Activated T-helper 2 cell treated with anti-CD3 and anti-CD28 coated beads, Interferon-gamma antibody, Interleukin-2, Interleukin-4, amounts not matched to agents 10 μg/mL and 5 μg/mL and 100 μg/mL, durations not matched to agents 14 hours and 24 hours and 36 hours (primary cell): ENCODE results near the gene UBQLN1. TPM values are rescaled to one million over a fixed set of nuclear protein-coding genes. Genes with fewer than 3 reads are reported as not detected.

Experiments
- DNase-seq: peaks from one replicate; pipeline ENCODE4 v3.0.0; 2021; ENCODE audit warnings: low spot score
- H3K27ac Mint-ChIP-seq: one replicate; pipeline ENCODE4 v1.8.0; 2021; ENCODE audit warnings: mixed read lengths
- H3K27me3 Mint-ChIP-seq: one replicate; pipeline ENCODE4 v1.8.0; 2021; ENCODE audit warnings: low read depth, mixed read lengths
- H3K36me3 Mint-ChIP-seq: one replicate; pipeline ENCODE4 v1.8.0; 2021; ENCODE audit warnings: low read depth, mixed read lengths
- H3K4me1 Mint-ChIP-seq: one replicate; pipeline ENCODE4 v1.8.0; 2021; ENCODE audit warnings: low read depth, mixed read lengths
- H3K4me3 Mint-ChIP-seq: one replicate; pipeline ENCODE4 v1.8.0; 2021; ENCODE audit warnings: low read depth, mild to moderate bottlenecking, moderate library complexity, mixed read lengths
- H3K9me3 Mint-ChIP-seq: one replicate; pipeline ENCODE4 v1.8.0; 2021; ENCODE audit warnings: mixed read lengths
- intact Hi-C: fragments of 100-400 bp; cut with micrococcal nuclease; formaldehyde crosslinking; loops from one replicate; pipeline ENCODE4 v1.15.1; 2023
- total RNA-seq: library from RNA; stranded (reverse); gene quantifications from 2 replicates; pipeline ENCODE4 v1.2.3, GENCODE V29; 2022

Gene UBQLN1
- total RNA-seq, 1 donor from 2014 or later: 140 TPM

DNA sequence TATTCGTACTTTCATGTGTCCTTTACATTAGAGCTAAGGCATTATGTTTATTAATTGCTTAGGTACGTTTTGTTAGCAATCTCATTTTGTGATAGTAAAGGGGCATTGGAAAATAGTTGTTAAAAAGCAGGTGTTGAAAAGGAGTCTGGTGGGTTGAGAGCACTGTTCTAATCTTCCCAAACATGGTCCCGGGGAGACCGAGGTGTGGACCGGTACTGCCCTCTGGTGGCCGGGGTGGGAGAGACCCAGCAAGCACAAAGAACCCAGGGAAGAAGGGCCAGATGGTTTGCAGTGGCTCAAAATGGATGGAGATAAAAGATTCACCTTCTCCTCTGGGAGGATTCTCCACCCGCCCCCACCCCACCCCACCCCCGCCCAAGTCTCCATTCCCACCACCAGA, 58.7 kb downstream of the UBQLN1 start:
- peak; percentile 48 for DNase-seq
- Mint-ChIP-seq H3K9me3 (no peaks in the 10 kb centered on the region), H3K4me1 (no peaks in the 10 kb centered on the region), H3K36me3 (peaks cover 36% of the 10 kb centered on the region), H3K4me3 (no peak overlapping the region), H3K27me3 (no peaks in the 10 kb centered on the region), H3K27ac (no peak overlapping the region)
- intact Hi-C loops: loop anchor here (1.0 kb wide), 1 partner anchor 29 kb away; no protein-coding TSS in a partner anchor

DNA sequence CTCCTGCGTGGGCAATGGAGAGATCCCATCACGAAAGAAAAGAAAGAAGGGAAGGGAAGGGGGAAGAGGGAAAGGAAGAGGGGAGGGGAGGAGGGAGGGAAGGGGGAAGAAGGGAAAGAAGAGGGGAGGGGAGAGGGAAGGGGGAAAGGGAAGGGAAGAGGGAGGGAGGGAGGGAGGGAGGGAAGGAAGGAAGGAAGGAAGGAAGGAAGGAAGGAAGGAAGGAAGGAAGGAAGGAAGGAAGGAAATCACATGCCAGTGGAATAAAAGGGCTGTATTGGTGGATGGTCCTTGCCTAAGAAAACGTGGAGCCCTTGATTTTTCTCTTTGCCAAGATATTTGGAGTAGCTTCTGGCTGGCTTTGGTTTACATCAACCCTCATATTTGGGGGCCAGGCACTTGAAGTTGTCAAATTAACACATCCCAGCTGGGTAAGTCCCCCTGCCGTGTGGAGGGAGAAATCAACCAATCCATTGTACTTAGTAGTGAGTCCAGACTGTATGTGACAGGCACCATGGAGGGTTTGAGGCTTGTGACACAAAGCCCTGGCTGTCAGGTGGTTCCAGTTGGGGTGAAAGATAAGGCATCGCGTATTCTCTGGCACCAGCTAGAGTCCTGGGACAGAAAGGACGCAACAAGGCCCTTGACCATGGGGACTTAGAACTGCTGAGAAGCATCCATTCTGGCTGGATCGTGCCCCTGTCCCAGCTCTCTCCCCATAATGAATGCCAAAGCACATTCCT, 61.1 kb downstream of the UBQLN1 start:
- DNase-seq: no peak
- no peaks in the 10 kb centered on the region for H3K27me3 Mint-ChIP-seq
- no peak overlapping the region for H3K27ac Mint-ChIP-seq
- no peaks in the 10 kb centered on the region for H3K9me3 Mint-ChIP-seq
- peaks cover 20% of the 10 kb centered on the region for H3K36me3 Mint-ChIP-seq
- H3K4me3 Mint-ChIP-seq: no peak overlapping the region
- no peaks in the 10 kb centered on the region for H3K4me1 Mint-ChIP-seq
- intact Hi-C loops: no loop called here

DNA sequence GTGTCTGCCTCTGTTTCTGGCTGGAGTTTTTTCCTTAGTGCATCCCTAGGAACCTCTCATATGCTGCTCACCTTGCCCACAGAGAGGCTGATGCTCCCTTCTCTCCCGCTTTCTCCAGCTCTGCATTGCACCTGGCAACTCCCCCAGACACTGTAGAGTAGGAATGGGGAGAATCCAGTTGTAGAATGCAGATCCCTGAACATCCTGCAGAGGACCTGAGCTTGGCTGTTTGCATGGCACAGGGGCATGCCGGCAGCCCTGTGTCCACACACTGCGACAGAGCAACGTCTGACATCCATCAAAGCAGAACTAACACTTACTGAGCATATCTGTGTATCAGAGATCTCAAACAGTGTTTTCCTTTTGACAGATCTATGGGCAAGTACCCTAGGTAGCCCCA, 65.0 kb downstream of the UBQLN1 start:
- Mint-ChIP-seq H3K27ac (no peak overlapping the region), H3K9me3 (no peaks in the 10 kb centered on the region), H3K4me1 (no peaks in the 10 kb centered on the region), H3K27me3 (no peaks in the 10 kb centered on the region), H3K36me3 (no peaks in the 10 kb centered on the region), H3K4me3 (no peak overlapping the region)
- intact Hi-C loops: no loop called here
- DNase-seq: no peak

DNA sequence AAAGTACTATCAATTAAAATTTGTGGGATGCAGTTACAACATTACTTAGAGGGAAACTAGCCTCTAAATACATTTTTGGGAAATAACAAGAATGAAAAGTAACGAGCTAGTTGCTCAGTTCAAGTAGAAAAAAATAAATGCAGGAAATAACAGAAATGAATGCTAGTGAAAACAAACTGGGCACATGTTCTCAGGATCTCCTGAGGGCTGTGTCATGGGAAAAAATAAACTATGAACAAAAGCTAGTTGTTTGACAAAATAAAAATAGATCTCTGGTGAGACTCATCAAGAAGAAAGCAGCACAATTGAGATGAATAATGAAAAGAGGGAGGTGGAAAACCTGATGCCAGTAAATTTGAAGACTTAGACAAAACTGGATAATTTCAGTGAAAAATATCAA, 68.5 kb downstream of the UBQLN1 start:
- no peak for DNase-seq
- Mint-ChIP-seq H3K4me1 (peaks cover 2% of the 10 kb centered on the region), H3K27me3 (no peaks in the 10 kb centered on the region), H3K9me3 (no peaks in the 10 kb centered on the region), H3K4me3 (no peak overlapping the region), H3K27ac (no peak overlapping the region), H3K36me3 (peaks cover 10% of the 10 kb centered on the region)
- intact Hi-C loops: no loop called here

DNA sequence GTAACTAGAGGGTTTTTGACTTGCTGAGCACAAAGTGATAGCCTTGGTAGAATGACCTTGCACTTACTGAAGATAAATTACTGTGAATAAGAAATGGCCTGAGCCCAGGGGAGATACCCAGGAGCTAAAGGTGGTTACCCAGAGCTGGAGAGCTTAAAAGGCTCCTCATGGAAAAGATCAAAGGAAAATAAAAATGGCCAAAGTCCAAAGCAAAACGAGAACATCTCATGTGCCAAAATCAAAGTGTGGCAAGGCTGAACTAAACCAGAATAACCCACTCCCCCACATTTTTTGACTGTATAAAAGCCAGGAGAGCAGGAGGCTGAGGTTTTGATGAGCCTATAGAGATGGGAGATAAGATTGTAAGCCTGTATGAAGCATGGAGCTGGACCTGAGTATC, 70.4 kb downstream of the UBQLN1 start:
- intact Hi-C loops: no loop called here
- Mint-ChIP-seq H3K4me1 (peaks cover 2% of the 10 kb centered on the region), H3K4me3 (no peak overlapping the region), H3K27me3 (no peaks in the 10 kb centered on the region), H3K9me3 (no peaks in the 10 kb centered on the region), H3K27ac (no peak overlapping the region), H3K36me3 (peaks cover 19% of the 10 kb centered on the region)
- no peak for DNase-seq

DNA sequence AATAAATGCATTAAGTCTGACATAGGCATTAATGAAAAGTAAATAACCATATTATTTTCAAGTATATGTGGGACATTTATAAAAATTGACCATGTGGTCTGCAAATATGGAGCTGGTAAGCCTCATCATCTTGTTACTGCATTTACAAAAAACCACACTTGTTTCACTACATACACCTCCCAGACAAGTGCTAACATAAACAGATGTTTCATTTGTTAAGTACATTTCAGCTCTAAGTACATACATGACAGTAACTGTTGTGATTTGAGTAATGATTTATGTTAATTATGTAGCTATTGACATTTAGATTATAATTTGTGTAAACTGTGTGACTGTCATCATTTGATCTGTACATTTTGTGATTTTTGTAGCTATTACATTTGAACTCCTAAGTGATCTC, 70.9 kb downstream of the UBQLN1 start:
- Mint-ChIP-seq H3K9me3 (no peaks in the 10 kb centered on the region), H3K4me1 (peaks cover 2% of the 10 kb centered on the region), H3K36me3 (peaks cover 23% of the 10 kb centered on the region), H3K4me3 (no peak overlapping the region), H3K27me3 (no peaks in the 10 kb centered on the region), H3K27ac (no peak overlapping the region)
- intact Hi-C loops: no loop called here
- no peak for DNase-seq

DNA sequence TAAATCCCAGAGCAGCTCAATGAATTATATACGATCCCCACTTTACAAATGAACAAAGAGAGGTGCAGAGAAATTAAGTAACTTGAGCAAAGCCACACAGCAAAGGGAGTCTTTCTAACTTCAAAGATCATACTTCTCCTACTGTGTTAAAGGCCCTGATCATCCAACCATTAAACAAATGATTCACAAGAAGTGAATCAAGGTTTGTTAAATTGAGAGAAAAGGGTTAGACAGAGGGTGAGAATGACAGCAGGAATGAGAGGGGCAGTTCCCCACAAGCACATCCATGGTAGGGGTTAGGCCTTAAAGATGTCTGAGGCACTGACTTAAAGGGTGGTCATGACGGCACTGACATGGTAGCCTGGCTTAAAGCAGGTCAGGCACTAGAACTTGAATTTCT, 74.1 kb downstream of the UBQLN1 start:
- H3K9me3 Mint-ChIP-seq: no peaks in the 10 kb centered on the region
- intact Hi-C loops: no loop called here
- H3K27me3 Mint-ChIP-seq: no peaks in the 10 kb centered on the region
- peaks cover 41% of the 10 kb centered on the region for H3K36me3 Mint-ChIP-seq
- DNase-seq: no peak
- H3K27ac Mint-ChIP-seq: no peak overlapping the region
- peaks cover 5% of the 10 kb centered on the region for H3K4me1 Mint-ChIP-seq
- H3K4me3 Mint-ChIP-seq: no peak overlapping the region

DNA sequence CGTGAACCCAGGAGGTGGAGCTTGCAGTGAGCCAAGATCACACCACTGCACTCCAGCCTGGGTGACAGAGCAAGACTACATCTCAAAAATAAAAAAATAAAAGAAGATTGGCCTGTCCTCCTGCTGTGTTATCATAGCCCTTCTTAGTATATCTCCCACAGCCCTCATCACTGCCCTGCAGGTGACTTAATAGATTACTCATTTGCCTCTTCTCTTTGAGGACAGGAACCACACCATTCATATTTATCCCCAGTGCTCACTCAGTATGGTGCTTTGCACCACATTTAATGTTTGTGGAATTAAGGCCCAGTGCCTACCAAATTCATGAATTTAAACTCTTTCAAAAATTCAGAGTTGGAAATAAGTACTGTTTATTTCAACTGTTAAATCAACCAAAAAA, 74.5 kb downstream of the UBQLN1 start:
- intact Hi-C loops: no loop called here
- Mint-ChIP-seq H3K4me3 (no peak overlapping the region), H3K9me3 (no peaks in the 10 kb centered on the region), H3K4me1 (peaks cover 5% of the 10 kb centered on the region), H3K36me3 (peaks cover 42% of the 10 kb centered on the region), H3K27ac (no peak overlapping the region), H3K27me3 (no peaks in the 10 kb centered on the region)
- no peak for DNase-seq

DNA sequence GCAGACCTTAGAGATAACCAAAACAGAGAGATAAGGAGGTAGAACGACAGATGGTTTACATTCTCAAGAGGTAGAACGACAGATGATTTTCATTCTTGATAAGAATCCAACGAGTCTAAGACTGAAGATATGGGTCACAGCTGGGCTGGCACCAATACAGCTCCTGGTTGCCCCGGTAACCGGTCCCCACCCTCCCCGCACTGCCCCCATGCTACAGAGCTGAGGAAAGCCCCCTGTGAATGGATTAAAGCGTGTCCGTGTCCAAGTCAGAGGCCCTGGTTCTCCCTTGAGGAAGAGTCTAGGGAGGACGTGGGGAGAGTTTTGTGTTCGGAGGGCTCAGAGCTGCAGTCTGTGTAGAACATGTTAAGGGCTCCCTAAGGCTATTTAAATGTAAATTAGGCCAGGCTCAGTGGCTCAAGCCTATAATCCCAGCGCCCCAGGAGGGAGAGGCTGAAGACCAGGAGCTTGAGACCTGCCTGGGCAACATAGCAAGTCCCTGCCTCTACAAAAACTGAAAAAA, 76.8 kb downstream of the UBQLN1 start:
- DNase-seq: no peak
- Mint-ChIP-seq H3K9me3 (no peaks in the 10 kb centered on the region), H3K27ac (no peak overlapping the region), H3K27me3 (no peaks in the 10 kb centered on the region), H3K4me1 (peaks cover 3% of the 10 kb centered on the region), H3K4me3 (no peak overlapping the region), H3K36me3 (peaks cover 43% of the 10 kb centered on the region)
- intact Hi-C loops: no loop called here

DNA sequence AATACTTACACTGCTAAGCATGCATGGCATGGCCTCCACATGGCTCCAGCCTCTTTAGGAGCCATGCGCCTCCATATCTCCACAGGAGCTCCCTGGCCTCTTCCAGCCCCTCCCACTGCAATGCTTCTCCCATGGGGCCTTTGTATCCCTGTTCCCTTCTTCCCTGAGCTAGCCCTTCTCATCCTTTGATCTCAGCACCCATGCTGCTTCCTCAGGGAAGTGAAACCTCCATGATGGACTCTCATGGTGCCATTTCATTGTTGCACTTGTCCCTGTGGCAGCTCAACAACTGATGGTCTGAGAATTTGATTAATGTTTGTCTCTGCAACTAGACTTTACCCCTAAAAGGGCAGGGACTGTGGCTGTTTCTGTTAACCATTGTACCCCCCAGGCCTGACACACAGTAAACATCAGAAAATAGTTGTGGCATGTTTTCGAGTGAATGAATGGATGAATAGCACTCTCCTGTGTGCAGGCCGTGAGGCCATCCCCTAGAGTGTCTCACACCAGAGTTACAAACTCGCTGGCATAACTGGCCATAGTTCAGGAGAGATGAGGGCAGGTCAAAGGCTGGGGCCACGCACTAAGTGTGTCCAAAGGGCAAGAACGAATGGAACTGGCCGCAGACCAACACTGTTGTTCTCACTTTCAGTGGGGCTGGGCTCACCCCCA, 78.2 kb downstream of the UBQLN1 start:
- no peak overlapping the region for H3K4me3 Mint-ChIP-seq
- DNase-seq: no peak
- H3K4me1 Mint-ChIP-seq: peaks cover 9% of the 10 kb centered on the region
- intact Hi-C loops: no loop called here
- no peak overlapping the region for H3K27ac Mint-ChIP-seq
- H3K9me3 Mint-ChIP-seq: no peaks in the 10 kb centered on the region
- peaks cover 44% of the 10 kb centered on the region for H3K36me3 Mint-ChIP-seq
- H3K27me3 Mint-ChIP-seq: no peaks in the 10 kb centered on the region

DNA sequence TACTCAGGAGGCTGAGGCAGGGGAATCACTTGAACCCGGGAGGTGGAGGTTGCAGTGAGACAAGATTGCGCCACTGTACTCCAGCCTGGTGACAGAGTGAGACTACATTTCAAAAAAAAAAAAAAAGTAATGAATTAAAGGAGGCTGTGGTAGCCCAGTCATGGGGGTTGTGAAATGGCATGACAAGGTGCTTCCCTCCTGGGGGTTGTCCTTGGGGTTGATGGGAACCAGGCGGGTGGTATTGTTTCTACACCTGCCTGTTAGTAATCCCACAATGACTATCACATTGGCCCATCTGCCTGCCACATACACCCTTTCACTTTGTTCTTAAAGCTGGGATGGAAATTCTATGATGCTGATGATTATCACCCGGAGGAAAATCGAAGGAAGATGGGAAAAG, 79.2 kb downstream of the UBQLN1 start:
- no peak for DNase-seq
- Mint-ChIP-seq H3K27ac (no peak overlapping the region), H3K9me3 (no peaks in the 10 kb centered on the region), H3K4me3 (no peak overlapping the region), H3K27me3 (no peaks in the 10 kb centered on the region), H3K36me3 (peaks cover 42% of the 10 kb centered on the region), H3K4me1 (peaks cover 16% of the 10 kb centered on the region)
- intact Hi-C loops: no loop called here

DNA sequence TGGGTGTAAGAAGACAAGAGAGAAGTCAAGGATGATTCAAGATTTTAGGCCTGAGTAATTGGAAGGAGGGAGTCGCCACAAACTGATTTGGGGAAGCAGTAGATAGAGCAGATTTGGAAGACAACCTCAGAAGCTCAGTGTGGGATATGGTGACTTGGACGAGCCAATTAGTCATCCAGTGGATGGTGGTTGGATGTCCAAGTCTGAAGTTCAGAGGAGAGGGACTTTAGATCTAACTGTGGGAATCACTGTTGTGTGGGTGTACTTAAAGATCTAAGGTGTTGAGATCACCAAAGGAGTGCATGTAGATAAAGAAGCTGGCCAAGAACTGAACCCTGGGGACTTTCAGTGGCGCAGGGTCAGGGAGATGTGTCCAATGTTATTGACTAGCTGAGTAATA, 82.6 kb downstream of the UBQLN1 start:
- Mint-ChIP-seq H3K9me3 (no peaks in the 10 kb centered on the region), H3K36me3 (peaks cover 28% of the 10 kb centered on the region), H3K4me1 (peaks cover 22% of the 10 kb centered on the region), H3K27ac (peak overlapping the region; percentile 34), H3K27me3 (peaks cover 1% of the 10 kb centered on the region), H3K4me3 (no peak overlapping the region)
- intact Hi-C loops: no loop called here
- DNase-seq: no peak

DNA sequence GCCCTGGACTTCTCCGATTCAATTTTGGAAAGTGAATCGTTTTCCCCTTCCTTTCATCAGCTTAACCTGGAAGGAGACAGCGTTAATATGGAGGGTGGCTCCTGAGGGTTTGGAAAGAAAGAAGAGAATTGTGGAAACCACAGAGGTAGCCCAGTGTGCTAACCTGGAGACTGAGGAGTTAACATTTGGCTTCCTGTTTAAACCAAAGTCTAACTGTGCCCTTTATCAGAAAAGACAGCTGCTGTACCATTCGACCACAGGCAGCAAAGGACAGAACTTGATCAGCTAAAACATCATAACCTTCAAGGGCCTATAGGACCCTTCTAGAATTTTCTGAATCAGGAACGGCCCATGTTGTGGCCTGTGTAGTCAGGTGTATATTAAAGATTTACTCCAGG, 84.1 kb downstream of the UBQLN1 start:
- Mint-ChIP-seq H3K27ac (peak overlapping the region; percentile 80), H3K4me3 (peak overlapping the region; percentile 90), H3K9me3 (no peaks in the 10 kb centered on the region), H3K27me3 (peaks cover 6% of the 10 kb centered on the region), H3K36me3 (peaks cover 13% of the 10 kb centered on the region), H3K4me1 (peaks cover 22% of the 10 kb centered on the region)
- intact Hi-C loops: loop anchor here (1.0 to 5.0 kb wide), 4 partner anchors 84 to 357 kb away; partner anchors contain the start of genes GKAP1, HNRNPK, KIF27 and RMI1
- no peak for DNase-seq
